ENCODE data around the gene CMTM7.

CMTM7 gene

DNA sequence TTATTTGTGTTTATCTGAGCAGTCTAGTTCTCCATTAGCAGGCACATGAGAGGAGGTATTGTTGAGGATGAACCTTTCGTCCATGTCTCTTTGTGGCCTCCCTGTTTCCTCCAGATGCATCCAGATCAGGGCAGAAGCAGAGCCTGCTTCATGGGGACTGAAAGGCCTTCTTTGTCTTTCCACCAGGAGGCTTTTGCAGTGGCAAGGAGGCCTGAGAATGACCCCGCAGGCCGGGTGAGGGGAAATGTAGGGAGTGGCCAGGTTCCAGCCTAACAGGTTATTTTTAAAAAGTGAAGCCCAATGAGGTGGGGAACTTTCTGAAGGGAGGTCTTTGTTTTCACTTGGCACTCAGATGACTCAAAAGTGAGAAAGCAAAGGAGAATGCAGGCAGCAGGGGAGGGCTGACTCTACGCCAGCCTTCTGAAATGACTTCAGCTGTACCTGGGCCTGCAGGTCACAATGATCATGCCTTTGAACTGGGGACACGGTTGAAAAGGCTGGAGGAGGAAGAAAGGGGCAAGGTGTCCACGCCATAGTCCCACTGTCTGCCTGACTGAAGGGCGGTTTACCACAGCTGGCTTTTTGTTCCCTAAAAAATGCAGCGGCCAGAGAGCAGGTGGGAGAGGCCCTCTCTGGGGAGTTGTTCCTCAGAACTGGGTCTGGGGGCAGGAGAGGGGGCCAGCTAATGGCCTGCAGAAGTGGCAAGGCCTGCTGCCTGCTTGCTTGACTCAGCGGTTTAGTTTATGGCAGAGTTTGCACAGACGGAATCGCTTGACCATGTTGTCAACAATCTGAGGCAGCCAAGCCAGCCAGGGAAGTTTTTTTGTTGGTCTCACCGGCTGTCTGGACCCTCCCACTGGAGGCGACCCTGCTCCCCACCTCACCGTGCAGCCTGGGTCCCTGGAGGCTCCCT is 28.7 kb downstream of the CMTM7 start:
- Histone ChIP-seq H3K36me3 (replicated peaks) (no peaks in the 10 kb centered on the region), H3K27me3 (replicated peaks) (no peaks in the 10 kb centered on the region), H3K4me3 (ENCODE audit: low read depth, low read length) (no peak overlapping the region), H3K27ac (peak overlapping the region; percentile 74)
- DNase-seq, result peak; percentile 53
- TF ChIP-seq, protein P1, sequence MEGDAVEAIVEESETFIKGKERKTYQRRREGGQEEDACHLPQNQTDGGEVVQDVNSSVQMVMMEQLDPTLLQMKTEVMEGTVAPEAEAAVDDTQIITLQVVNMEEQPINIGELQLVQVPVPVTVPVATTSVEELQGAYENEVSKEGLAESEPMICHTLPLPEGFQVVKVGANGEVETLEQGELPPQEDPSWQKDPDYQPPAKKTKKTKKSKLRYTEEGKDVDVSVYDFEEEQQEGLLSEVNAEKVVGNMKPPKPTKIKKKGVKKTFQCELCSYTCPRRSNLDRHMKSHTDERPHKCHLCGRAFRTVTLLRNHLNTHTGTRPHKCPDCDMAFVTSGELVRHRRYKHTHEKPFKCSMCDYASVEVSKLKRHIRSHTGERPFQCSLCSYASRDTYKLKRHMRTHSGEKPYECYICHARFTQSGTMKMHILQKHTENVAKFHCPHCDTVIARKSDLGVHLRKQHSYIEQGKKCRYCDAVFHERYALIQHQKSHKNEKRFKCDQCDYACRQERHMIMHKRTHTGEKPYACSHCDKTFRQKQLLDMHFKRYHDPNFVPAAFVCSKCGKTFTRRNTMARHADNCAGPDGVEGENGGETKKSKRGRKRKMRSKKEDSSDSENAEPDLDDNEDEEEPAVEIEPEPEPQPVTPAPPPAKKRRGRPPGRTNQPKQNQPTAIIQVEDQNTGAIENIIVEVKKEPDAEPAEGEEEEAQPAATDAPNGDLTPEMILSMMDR (IDR thresholded peaks at IDR 0.05; ENCODE audit: low read depth, low read length, missing control alignments), result peak; percentile 46
- in situ Hi-C loops (cut with HindIII; ENCODE audit: low pct_ligation_motif_present, low sequenced_read_pairs), result no loop called here

DNA sequence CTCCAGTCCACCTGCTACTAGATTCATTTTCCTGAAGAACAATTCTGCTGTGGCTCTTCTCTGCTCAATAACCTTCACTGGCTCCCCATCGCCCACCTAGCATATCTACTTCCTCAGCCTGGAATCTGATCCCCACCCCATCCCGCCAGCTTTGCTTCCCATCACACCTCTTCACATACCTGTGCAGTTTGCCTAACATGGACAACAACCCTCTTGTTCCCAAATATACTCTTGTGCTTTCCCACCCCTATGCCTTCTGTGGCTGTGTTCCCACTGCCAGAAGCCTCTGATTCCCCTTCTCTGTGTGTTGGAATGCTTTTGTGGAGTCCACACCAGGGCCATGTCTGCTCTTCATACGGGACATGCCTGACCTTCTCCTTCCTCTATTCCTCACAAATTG is 29.5 kb downstream of the CMTM7 start:
- no peaks in the 10 kb centered on the region for H3K36me3 ChIP-seq (replicated peaks)

DNA sequence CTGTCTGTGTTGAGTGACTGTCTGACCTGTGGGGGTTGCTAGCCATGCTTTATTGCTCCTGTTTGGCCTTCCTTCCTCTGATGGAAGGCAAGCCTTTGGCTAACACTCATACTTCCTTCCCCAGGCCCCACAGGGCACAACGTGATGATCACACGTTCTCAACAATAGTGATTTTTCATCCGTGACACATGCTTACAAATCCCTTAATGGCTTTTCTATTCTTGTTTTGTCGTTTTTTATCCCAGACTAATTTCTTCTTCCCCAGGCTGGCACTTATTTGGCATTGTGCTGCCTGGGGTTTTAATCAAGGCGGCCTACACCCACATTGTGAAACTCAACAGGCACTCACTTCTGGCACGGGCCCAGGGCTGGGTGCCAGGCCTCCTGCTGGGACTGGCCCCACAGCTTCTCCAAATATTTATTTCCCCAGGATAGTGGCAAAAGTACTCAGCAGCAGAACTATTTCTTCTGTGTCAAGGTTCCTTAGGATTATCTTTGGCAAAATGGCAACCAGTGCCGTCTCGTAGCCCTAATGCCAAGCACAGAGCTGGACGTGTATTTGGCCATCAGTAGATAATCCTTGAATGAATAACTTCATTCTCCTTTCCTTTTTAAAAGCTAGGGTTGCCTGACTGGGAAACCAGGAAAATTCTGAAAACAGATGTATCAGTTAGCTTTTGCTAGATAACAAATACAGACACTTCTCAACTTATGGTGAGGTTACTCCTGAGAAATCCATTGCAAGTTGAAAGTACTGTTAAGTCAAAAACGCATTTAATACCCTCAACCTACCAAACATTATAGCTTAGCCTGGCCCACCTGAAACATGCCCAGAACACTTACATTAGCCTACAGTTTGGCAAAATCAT is 30.6 kb downstream of the CMTM7 start:
- no peaks in the 10 kb centered on the region for H3K27me3 ChIP-seq (replicated peaks)
- in situ Hi-C loops (cut with HindIII; ENCODE audit: low pct_ligation_motif_present, low sequenced_read_pairs), result no loop called here
- peak; percentile 62 for DNase-seq
- TF ChIP-seq, protein P1 (IDR thresholded peaks at IDR 0.05; ENCODE audit: low read depth, low read length, missing control alignments), result no peak
- no peaks in the 10 kb centered on the region for H3K36me3 ChIP-seq (replicated peaks)
- H3K4me3 ChIP-seq (ENCODE audit: low read depth, low read length), result no peak overlapping the region
- H3K27ac ChIP-seq, result peak overlapping the region; percentile 26

More for the DNA sequence above, 29.5 kb downstream of the CMTM7 start:
- TF ChIP-seq, protein P1 (IDR thresholded peaks at IDR 0.05; ENCODE audit: low read depth, low read length, missing control alignments), result no peak
- H3K4me3 ChIP-seq (ENCODE audit: low read depth, low read length), result no peak overlapping the region
- no peak for DNase-seq
- no peak overlapping the region for H3K27ac ChIP-seq
- H3K27me3 ChIP-seq (replicated peaks), result no peaks in the 10 kb centered on the region
- in situ Hi-C loops (cut with HindIII; ENCODE audit: low pct_ligation_motif_present, low sequenced_read_pairs), result no loop called here

DNA sequence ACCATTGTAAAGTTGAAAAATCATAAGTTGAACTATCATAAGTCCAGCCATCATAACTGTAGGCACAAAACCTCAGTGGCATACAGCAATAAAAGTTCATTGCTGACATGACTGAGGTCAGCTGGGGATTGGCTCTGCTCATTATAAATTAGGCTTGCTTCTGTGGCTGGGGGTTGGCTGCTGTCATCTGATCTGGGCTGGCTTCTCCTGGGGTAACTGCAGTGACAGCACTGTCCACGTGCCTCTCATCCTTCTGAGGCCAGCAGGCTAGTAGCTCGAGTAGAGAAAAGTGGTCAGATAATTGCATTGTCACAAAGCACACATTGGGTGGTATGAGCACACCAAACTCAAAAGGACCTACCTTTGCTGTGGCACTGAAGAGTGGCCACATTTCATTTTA is 31.3 kb downstream of the CMTM7 start:
- DNase-seq, result no peak
- Histone ChIP-seq H3K4me3 (ENCODE audit: low read depth, low read length) (no peak overlapping the region), H3K27ac (no peak overlapping the region), H3K36me3 (replicated peaks) (no peaks in the 10 kb centered on the region), H3K27me3 (replicated peaks) (no peaks in the 10 kb centered on the region)
- in situ Hi-C loops (cut with HindIII; ENCODE audit: low pct_ligation_motif_present, low sequenced_read_pairs), result no loop called here
- TF ChIP-seq, protein P1 (IDR thresholded peaks at IDR 0.05; ENCODE audit: low read depth, low read length, missing control alignments), result no peak

DNA sequence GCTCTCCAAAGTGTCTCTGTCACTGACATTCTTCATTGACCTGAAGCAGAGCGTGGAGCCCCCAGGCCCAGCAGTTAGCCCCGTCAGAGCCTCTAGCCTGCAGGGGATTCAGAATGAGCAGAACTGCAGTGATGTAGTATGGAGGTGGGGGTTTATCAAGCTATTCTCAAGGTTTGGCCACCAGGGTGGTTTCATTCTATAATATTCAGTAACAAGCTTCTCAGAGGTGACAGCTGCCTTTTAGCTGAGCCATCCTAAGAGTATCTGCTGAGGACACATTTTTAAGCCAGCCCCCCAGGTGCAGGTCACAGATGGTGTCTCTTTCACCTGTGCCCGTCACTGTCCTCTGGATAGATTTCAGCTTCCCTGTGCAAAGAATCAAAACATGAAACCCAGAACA is 31.9 kb downstream of the CMTM7 start:
- TF ChIP-seq, protein P1 (IDR thresholded peaks at IDR 0.05; ENCODE audit: low read depth, low read length, missing control alignments), result no peak
- no peak overlapping the region for H3K27ac ChIP-seq
- no peak overlapping the region for H3K4me3 ChIP-seq (ENCODE audit: low read depth, low read length)
- no peaks in the 10 kb centered on the region for H3K36me3 ChIP-seq (replicated peaks)
- H3K27me3 ChIP-seq (replicated peaks), result no peaks in the 10 kb centered on the region
- in situ Hi-C loops (cut with HindIII; ENCODE audit: low pct_ligation_motif_present, low sequenced_read_pairs), result no loop called here
- no peak for DNase-seq
